ENCODE results near the gene AK6.

- TF ChIP-seq SIN3A (IDR thresholded peaks at IDR 0.05; ENCODE audit: borderline replicate concordance, insufficient read depth, low read length) (no peak), REST (IDR thresholded peaks at IDR 0.05; ENCODE audit: insufficient read depth in 1 of 2, low read depth in 2 of 2, low read length in 2 of 2) (no peak), POLR2AphosphoS5 (IDR thresholded peaks at IDR 0.05; ENCODE audit: low read depth, low read length) (no peak), TAF1 (IDR thresholded peaks at IDR 0.05; ENCODE audit: borderline replicate concordance, insufficient read depth, low read length) (no peak)
Observed at GRCh38 chr5:69372394-69372793, 3.1 kb upstream of the AK6 start.

Measured in PFSK-1 (cell line).